ENCODE results near the gene FGFBP1. TPM values are rescaled to one million over a fixed set of nuclear protein-coding genes. Genes with fewer than 3 reads are reported as not detected.

The FGFBP1 gene
- total and polyA plus RNA-seq, 9 of the 15 experiments (the other 6 are each of a cell fraction or from before 2014, with no cell fraction given), result not detected

DNA sequence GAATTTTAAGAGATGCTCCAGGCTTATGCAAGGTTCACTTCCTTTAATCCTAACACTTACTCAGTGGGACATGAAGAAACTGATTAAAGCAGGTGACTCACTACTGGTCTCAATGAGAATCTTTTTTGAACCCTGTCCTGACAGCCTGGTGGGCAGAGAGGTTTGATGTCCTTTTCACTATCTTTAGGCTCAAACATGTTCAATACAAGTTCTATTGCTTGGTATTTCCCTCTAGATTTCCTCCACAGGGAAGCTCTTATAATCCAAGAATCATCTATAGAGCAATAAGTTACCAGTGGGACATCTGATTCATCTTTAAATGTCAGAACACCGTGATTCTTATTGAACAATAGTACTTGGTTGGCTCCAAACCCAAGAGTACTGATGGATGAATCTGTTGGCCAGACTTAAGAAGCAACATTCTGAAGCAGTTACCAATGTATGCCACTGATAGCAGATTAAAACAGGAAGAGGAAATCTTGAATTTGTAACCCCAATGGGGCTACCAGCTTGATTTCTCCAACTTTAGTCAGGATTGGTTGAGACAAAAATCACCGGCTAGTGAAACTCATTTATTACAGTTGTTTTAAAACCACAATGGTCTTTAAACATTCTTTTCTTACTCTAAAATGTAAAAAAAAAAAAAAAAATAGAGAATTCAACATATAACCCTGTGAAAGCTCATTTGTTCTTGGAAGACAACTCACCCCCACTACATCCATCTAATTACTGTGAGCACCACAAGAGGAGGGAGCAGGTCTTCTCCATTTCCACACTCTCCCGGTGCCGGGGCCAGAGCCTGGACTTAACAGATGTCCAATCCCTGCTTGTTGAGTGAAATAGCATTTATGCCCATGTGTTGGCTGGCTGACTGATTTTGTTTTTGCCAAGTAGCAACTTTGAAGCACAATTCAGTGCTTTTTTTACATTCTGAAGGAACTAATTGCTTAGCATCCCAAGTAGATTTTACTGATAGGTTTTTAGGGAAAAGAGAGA, 43.3 kb downstream of the FGFBP1 start:
- TF ChIP-seq DEAF1 (CRISPR knock-in tag; IDR thresholded peaks at IDR 0.05) (no peak), ZNF282 (CRISPR knock-in tag; IDR thresholded peaks at IDR 0.05) (no peak), ZC3H11A (IDR thresholded peaks at IDR 0.05; ENCODE audit: low read depth, low read length) (no peak), SMARCA5 (IDR thresholded peaks at IDR 0.05) (no peak), CBFA2T2 (conservative IDR thresholded peaks at IDR 0.05) (no peak), SIX5 (IDR thresholded peaks at IDR 0.05; ENCODE audit: borderline replicate concordance in 1 of 2, insufficient read depth in 1 of 2, low read depth in 1 of 2, low read length in 2 of 2) (no peak), NCOA4 (IDR thresholded peaks at IDR 0.05; ENCODE audit: partially characterized antibody) (no peak), PTTG1 (tag; IDR thresholded peaks at IDR 0.05; ENCODE audit: low read depth) (no peak), ID3 (CRISPR knock-in tag; IDR thresholded peaks at IDR 0.05) (no peak), ID3 (tag; IDR thresholded peaks at IDR 0.05) (no peak), ZZZ3 (IDR thresholded peaks at IDR 0.05) (no peak), HINFP (tag; conservative IDR thresholded peaks at IDR 0.05; ENCODE audit: low read depth) (no peak)
- ChIA-PET CTCF (ENCODE audit: low intra/inter-chr PET ratio) (no interaction called here), POLR2A (no interaction called here)
- H2AFZ ChIP-seq (ENCODE audit: low read depth, low read length), result no peak overlapping the region
- no peak overlapping the region for H3K9ac ChIP-seq (ENCODE audit: insufficient read depth in 1 of 2, low read depth in 2 of 2, low read length in 2 of 2)
- no peak overlapping the region for H3K4me2 ChIP-seq (ENCODE audit: insufficient read depth, low read length)
- H4K20me1 ChIP-seq (replicated peaks; ENCODE audit: control insufficient read depth, insufficient read depth, low read length), result no peaks in the 10 kb centered on the region
- no peak for FAIRE-seq
- no peaks in the 10 kb centered on the region for H3K27me3 ChIP-seq (ENCODE audit: control insufficient read depth in 2 of 2, insufficient read depth in 2 of 2, low read length in 2 of 2)
- in situ Hi-C loops (cut with MboI), result no loop called here
- ATAC-seq, result no peak
- intact Hi-C loops (cut with micrococcal nuclease), result no loop called here
- DNase-seq (ENCODE audit: extremely low read depth in 1 of 4, low spot score in 3 of 4), result no peak
- no peak overlapping the region for H3K27ac ChIP-seq (ENCODE audit: extremely low read depth, low read depth, low read length)
- H3K36me3 ChIP-seq (ENCODE audit: control insufficient read depth, insufficient read depth, low read length), result no peaks in the 10 kb centered on the region
- WGBS (ENCODE audit: insufficient coverage, low coverage, missing lambda C conversion rate), result 0% methylated on average over 4 of the region's 4 CpGs
- no peaks in the 10 kb centered on the region for H3K9me1 ChIP-seq (ENCODE audit: control insufficient read depth, insufficient read depth, low read length)
- no TSS peak for BruUV-seq (replicated peaks)
- H3K79me2 ChIP-seq (ENCODE audit: control insufficient read depth, insufficient read depth, low read length), result no peaks in the 10 kb centered on the region
- no peaks in the 10 kb centered on the region for H3K9me3 ChIP-seq (replicated peaks; ENCODE audit: control insufficient read depth, insufficient read depth, low read depth, low read length)
- H3K4me3 ChIP-seq, result no peak overlapping the region
- H3K4me1 ChIP-seq (replicated peaks in 1 of 2; ENCODE audit: control insufficient read depth in 2 of 2, insufficient read depth in 2 of 2, low read length in 2 of 2), result no peaks in the 10 kb centered on the region
